Measurements from ENCODE around the gene PDE6D.

DNA sequence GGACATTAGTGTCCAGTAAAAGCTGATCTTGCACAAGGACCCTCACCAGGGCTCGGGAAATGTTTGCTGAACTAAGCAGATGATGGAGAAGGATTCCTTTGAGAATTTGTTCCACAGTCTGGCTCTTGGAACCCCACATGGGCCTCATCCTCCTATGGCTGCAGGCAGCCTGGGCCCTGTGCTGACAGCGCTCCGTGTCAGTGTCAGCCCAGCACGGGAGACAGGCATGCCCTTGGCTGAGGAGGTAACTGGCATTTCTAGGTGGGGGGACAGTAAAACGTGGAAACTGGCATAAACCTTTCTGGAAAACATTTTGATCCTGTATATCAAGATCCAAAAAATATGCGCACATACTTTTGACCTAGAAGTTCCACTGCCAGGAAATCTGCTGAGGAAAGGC lies 62.3 kb downstream of the PDE6D start:
- TF ChIP-seq POLR2A (IDR thresholded peaks at IDR 0.05) (no peak), CTCF (IDR thresholded peaks at IDR 0.05 in 4 of 5, conservative IDR thresholded peaks at IDR 0.05 in 1 of 5) (no peak)

Measured in gastrocnemius medialis (tissue), 4 donors.